Gastrocnemius medialis (tissue), 4 donors: ENCODE data around the gene NUDT14. TPM values are rescaled to one million over a fixed set of nuclear protein-coding genes. Genes with fewer than 3 reads are reported as not detected.

Experiments
- ATAC-seq, 2 donors: fragments of 150-250 bp; one replicate each; pipeline ENCODE4 v1.9.1; 2016
- DNase-seq, 2 donors: peaks; one replicate each; pipeline ENCODE4 v3.0.0-alpha.2; 2019
- H3K27ac ChIP-seq, 4 donors: fragments of 200-600 bp; sonication (generic); 1 replicate in 1 of 4; 2 replicates in 3 of 4; pipeline ENCODE4 v1.5.1; 2016 to 2018; ENCODE audit warnings: mild to moderate bottlenecking in 2 of 4, moderate library complexity in 1 of 4
- H3K27me3 ChIP-seq, 3 donors: fragments of 200-600 bp; sonication (generic) in 2 of 3; 1 replicate in 1 of 3; 2 replicates in 2 of 3; pipeline versions ENCODE4 v1.5.1 to v1.6.0; 2016 to 2019; ENCODE audit warnings: mild to moderate bottlenecking in 1 of 3, moderate library complexity in 1 of 3
- H3K36me3 ChIP-seq, 2 donors: fragments of 200-600 bp; sonication (generic) in 1 of 2; one replicate each; pipeline ENCODE4 v1.5.1; 2017 to 2018
- H3K4me1 ChIP-seq, 2 donors: fragments of 200-600 bp; sonication (generic) in 1 of 2; one replicate each; pipeline ENCODE4 v1.5.1; 2016 to 2017; ENCODE audit warnings: mild to moderate bottlenecking in 2 of 2
- H3K4me3 ChIP-seq, 4 donors: fragments of 200-600 bp; sonication (generic) in 3 of 4; 1 replicate in 1 of 4; 2 replicates in 3 of 4; pipeline ENCODE4 v1.5.1; 2016 to 2019; ENCODE audit warnings: mild to moderate bottlenecking in 2 of 4
- H3K9me3 ChIP-seq, 3 donors: fragments of 200-600 bp; sonication (generic) in 2 of 3; 1 replicate in 1 of 3; 2 replicates in 2 of 3; pipeline ENCODE4 v1.5.1; 2016 to 2019
- POLR2A ChIP-seq, 2 donors: fragments of 450-650 bp; IDR thresholded peaks; one replicate each; pipeline ENCODE4 v1.6.1; 2017; ENCODE audit warnings: antibody characterized with exemption in 2 of 2, mild to moderate bottlenecking in 2 of 2, moderate library complexity in 2 of 2
- in situ Hi-C, 4 donors: fragments of 200-750 bp; cut with MboI; loops; one replicate each; pipeline versions ENCODE4 v1.15.0 to v1.8.0; 2017; ENCODE audit warnings: low sequenced_read_pairs in 4 of 4
- intact Hi-C: fragments of 100-400 bp; cut with DNase I; formaldehyde crosslinking; loops from one replicate; pipeline ENCODE4 v1.15.1; 2023; ENCODE audit warnings: low total_unique reads
- total RNA-seq, 4 donors: library from RNA; depleted of rRNA; stranded (reverse); fragments of >200 nt; gene quantifications; one replicate each; pipeline versions ENCODE4 v1.1.0 to v1.2.3, GENCODE V29; 2016
- TF ChIP-seq, protein P1 (sequence below), 5 experiments: fragments of 450-650 bp in 3 of 5; fragments of 200-600 bp in 2 of 5; sonication (generic) in 2 of 5; IDR thresholded peaks in 4 of 5; conservative IDR thresholded peaks in 1 of 5; 1 replicate in 4 of 5; 2 replicates in 1 of 5; pipeline ENCODE4 v1.5.1; 2016 to 2019; ENCODE audit warnings: antibody characterized with exemption in 5 of 5, mild to moderate bottlenecking in 3 of 5, moderate library complexity in 3 of 5

Gene NUDT14
- total RNA-seq, 4 donors from 2014 or later: 11.0 to 25.5 (median 16.4) TPM

DNA sequence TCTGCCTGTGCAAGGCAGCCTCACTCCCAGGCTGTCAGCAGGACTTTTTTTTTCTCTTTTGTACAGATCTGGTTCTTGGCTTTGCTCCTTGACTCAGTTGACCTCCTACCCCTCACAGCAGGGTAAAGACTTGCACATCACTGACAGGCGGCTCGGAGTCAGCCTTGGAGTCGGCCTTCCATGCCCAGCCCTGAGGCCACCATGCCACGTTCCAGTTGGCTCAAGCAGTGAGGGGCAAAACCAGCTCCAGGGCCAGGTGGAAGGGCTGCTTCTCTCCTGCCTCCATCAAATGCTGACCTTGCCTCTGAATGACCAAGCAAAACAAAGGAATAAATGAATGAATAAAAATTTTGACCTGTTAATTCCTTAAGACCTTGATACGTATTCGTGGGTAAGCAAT is 40.1 kb downstream of the NUDT14 start:
- Histone ChIP-seq H3K27ac (no peak overlapping the region), H3K9me3 (peaks cover 0 to 5% (median 0%) of the 10 kb centered on the region in 3 donors), H3K36me3 (peaks cover 0 to 55% of the 10 kb centered on the region in 2 donors), H3K4me3 (no peak overlapping the region), H3K27me3 (no peaks in the 10 kb centered on the region), H3K4me1 (no peaks in the 10 kb centered on the region)
- in situ Hi-C loops (no loop called here), intact Hi-C loops (no loop called here)
- TF ChIP-seq, protein P1, sequence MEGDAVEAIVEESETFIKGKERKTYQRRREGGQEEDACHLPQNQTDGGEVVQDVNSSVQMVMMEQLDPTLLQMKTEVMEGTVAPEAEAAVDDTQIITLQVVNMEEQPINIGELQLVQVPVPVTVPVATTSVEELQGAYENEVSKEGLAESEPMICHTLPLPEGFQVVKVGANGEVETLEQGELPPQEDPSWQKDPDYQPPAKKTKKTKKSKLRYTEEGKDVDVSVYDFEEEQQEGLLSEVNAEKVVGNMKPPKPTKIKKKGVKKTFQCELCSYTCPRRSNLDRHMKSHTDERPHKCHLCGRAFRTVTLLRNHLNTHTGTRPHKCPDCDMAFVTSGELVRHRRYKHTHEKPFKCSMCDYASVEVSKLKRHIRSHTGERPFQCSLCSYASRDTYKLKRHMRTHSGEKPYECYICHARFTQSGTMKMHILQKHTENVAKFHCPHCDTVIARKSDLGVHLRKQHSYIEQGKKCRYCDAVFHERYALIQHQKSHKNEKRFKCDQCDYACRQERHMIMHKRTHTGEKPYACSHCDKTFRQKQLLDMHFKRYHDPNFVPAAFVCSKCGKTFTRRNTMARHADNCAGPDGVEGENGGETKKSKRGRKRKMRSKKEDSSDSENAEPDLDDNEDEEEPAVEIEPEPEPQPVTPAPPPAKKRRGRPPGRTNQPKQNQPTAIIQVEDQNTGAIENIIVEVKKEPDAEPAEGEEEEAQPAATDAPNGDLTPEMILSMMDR (IDR thresholded peaks at IDR 0.05 in 4 of 5, conservative IDR thresholded peaks at IDR 0.05 in 1 of 5): no peak
- TF ChIP-seq POLR2A (IDR thresholded peaks at IDR 0.05): no peak
- no peak for DNase-seq
- no peak for ATAC-seq

DNA sequence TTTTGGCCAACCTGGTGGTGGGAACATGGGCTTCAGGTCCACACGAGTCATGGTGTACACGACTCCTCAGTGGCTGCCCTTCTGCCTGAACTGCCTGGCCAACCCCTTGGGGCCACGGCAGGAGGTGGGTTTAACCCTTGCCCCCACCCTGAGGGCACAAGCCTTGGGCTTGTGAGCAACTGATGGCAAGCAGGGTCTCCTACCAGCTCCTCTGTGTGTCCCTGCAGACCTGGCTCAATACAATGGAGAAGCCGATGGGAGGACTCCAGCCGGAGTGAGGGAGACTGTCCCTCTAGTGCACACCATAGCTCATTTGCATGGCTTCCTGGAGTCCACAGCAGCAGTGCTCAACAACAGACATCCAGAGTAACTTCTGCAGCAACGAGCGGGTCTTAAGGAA is 40.5 kb downstream of the NUDT14 start:
- Histone ChIP-seq H3K27me3 (no peaks in the 10 kb centered on the region), H3K4me1 (no peaks in the 10 kb centered on the region), H3K27ac (no peak overlapping the region), H3K36me3 (peaks cover 0 to 50% of the 10 kb centered on the region in 2 donors), H3K4me3 (no peak overlapping the region), H3K9me3 (peaks cover 0 to 5% (median 0%) of the 10 kb centered on the region in 3 donors)
- DNase-seq (no peak), ATAC-seq (no peak)
- intact Hi-C loops: no loop called here
- in situ Hi-C loops: no loop called here
- TF ChIP-seq, protein P1 (IDR thresholded peaks at IDR 0.05 in 4 of 5, conservative IDR thresholded peaks at IDR 0.05 in 1 of 5): no peak
- TF ChIP-seq POLR2A (IDR thresholded peaks at IDR 0.05): no peak

DNA sequence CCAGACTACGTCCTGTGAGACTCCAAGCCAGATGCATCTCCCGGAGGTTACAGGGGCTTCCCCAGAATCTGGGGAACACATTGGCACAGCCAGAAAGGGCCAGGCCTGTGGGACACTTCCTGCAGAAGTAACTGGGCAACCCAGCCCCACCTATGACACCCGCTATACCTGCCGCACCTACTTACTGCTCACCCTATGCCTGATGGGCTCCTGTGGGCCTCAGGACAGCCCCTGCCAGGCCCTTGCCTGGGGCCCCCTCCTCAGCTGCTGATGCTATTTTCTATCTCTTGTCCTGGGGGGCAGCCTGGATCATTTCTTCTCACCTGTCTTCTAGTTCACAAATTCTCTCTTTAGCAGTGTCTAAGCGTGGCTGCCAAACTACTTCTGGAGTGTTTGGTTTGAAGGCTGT is 41.3 kb downstream of the NUDT14 start:
- Histone ChIP-seq H3K27ac (no peak overlapping the region), H3K9me3 (peaks cover 0 to 5% (median 0%) of the 10 kb centered on the region in 3 donors), H3K4me3 (no peak overlapping the region), H3K36me3 (peaks cover 0 to 43% of the 10 kb centered on the region in 2 donors), H3K27me3 (no peaks in the 10 kb centered on the region), H3K4me1 (no peaks in the 10 kb centered on the region)
- DNase-seq: no peak
- TF ChIP-seq, protein P1 (IDR thresholded peaks at IDR 0.05 in 4 of 5, conservative IDR thresholded peaks at IDR 0.05 in 1 of 5): no peak
- ATAC-seq: no peak
- intact Hi-C loops (no loop called here), in situ Hi-C loops (no loop called here)

GRCh38 chr14:105139212-105139825 is 41.8 kb downstream of the NUDT14 start:
- Histone ChIP-seq H3K4me1 (no peaks in the 10 kb centered on the region), H3K36me3 (peaks cover 0 to 39% of the 10 kb centered on the region in 2 donors), H3K4me3 (no peak overlapping the region), H3K27me3 (no peaks in the 10 kb centered on the region), H3K9me3 (peaks cover 0 to 5% (median 0%) of the 10 kb centered on the region in 3 donors), H3K27ac (no peak overlapping the region)
- TF ChIP-seq, protein P1 (IDR thresholded peaks at IDR 0.05 in 4 of 5, conservative IDR thresholded peaks at IDR 0.05 in 1 of 5): no peak
- no peak for TF ChIP-seq POLR2A (IDR thresholded peaks at IDR 0.05)
- in situ Hi-C loops: no loop called here
- ATAC-seq (no peak), DNase-seq (no peak)
- intact Hi-C loops: no loop called here
